Femur (tissue), 1 donor: ENCODE results near the gene KNSTRN.

ENCODE experiments used
- DNase-seq: peaks from one replicate; pipeline ENCODE4 v3.0.0-alpha.2; 2017

The KNSTRN gene

GRCh38 chr15:40436116-40436891 lies 53.8 kb downstream of the KNSTRN start:
- no peak for DNase-seq

- DNase-seq = no peak
Measured at GRCh38 chr15:40436892-40437751, 54.6 kb downstream of the KNSTRN start.

GRCh38 chr15:40437752-40438687 lies 55.5 kb downstream of the KNSTRN start:
- no peak for DNase-seq

DNA sequence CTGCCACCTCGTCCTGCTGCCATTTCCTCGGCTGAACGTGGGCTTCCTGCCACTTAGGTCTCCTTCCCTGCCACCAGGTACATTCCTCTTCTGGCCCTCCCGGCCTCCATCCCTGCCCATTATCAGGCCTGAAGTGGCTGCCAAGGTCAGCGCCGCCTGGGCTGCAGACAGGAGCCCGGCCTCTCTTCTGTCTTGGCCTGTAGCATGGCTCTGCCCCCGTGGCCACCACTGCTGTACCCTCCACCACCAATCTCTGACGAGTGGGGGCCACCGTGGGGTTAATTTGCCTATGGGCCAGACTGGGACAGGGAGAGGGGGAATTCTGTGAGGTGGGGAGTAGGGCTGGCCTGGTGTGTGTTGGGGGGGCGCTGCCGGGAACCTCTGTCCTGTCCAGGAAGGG lies 56.2 kb downstream of the KNSTRN start:
- DNase-seq = no peak

DNA sequence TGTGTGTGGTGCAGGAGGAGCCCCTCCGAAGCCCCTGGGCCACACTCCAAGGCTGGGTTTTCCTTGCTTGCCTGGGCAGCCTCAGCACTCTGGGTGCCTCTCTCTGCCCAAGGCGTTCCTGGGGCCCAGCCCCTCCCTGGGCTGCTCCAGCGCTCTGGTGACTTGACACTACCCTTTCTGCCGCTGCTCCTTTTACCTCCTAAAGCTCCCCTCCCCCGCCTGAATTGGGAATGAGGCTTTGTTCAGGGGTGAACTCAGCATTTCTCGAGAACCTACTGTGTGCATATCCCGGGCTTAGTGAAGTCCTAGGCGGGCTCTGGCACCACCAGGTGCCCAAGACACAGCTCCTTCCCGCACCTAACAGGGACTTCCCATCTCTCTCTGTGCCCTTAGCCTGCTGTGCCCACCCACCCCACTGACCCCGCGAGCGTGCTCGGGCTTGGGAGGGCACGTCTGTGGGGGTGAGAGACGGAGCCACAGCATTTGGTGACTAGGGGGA lies 57.0 kb downstream of the KNSTRN start:
- DNase-seq = no peak

GRCh38 chr15:40439960-40440742 lies 57.6 kb downstream of the KNSTRN start:
- peak; percentile 62 for DNase-seq

- DNase-seq = peak; percentile 98
Measured at GRCh38 chr15:40440743-40441564, 58.4 kb downstream of the KNSTRN start, which contains the start of gene BAHD1. TSS of gene BAHD1 (plus strand) at chr15:40440953. CDS start at chr15:40458465, 17,512 bp downstream.

DNA sequence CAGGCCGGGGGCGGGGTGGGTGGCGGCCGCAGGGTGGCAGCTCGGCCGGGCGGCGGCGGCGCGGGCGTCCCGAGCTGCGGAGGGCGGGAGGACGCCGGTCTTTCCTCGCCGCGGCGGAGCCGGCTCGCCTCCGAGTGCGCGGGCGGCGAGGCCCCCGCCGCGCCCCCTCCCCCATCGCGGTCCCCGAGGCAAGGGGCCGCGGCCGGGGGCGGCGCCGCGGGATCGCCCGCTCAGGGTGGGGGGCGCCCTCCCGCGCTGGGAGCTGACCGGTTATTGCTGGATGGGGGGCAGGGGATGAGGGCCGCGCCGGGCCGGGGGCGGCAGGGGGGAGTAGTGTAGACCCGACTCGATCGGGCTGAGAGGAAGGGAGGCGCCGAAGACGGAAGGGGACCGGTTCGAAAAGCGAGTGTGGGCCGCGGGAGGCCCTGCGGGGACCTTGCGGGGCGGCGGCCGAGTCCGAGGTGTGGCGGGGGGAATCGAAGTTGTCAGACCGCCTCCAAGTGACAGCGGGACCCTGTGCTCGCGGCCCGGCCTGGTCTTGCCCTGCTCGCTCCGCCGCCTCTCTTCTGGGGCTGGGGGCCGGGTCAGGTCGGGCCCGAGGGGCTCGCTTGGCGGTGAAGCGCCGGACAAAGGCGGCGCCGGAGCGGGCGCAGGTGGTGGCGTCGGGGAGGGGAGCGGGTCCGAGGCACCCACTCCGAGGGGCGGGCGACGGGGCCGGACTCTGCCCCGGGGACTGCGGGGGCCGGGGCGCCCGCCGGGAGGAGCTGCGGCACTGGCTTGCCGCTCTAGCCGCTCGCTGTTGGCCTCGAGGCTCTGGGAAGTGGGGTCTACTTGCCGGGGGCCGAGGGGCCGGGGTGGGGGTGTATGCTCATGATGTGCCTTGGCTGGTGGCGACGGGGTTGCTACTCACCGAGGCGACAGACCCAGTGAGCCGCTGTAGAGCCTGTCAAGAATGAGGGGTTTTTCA lies 59.3 kb downstream of the KNSTRN start:
- no peak for DNase-seq

GRCh38 chr15:40443255-40443654 lies 60.7 kb downstream of the KNSTRN start:
- DNase-seq = no peak

GRCh38 chr15:40443846-40444245 lies 61.3 kb downstream of the KNSTRN start:
- DNase-seq = no peak
